OCI-LY3 (cell line): Measurements from ENCODE around the gene THEM4.

Experiments
- EZH2phosphoT487 ChIP-seq: fragments of 200-600 bp; shearing (Covaris generic); IDR thresholded peaks from 2 replicates; pipeline ENCODE4 v1.6.1; 2018; ENCODE audit warnings: antibody characterized with exemption, mixed run types, low read depth
- TF ChIP-seq, protein P1 (sequence below): fragments of 200-600, 300-600 bp; sonication (generic); IDR thresholded peaks from 2 replicates; pipeline ENCODE4 v1.5.1; 2014; ENCODE audit warnings: antibody characterized with exemption, low read length, low read depth

DNA sequence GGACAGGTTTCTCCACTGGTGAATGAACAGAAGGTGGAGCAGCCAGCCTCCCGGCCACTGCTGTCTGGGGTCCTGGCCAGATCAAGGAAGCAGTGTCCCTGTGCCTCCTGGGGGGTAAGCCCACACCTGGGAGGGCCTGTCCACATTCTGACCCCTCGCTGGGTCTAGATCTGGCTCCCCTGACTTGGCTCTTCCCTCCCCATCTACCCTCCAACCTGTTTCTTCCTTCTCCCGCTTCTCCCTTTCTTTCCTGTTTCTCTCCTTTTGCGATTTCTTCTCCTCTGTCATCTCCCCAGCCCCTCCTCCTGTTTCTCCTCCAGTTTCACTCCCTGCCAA is 78.1 kb downstream of the THEM4 start:
- TF ChIP-seq, protein P1, sequence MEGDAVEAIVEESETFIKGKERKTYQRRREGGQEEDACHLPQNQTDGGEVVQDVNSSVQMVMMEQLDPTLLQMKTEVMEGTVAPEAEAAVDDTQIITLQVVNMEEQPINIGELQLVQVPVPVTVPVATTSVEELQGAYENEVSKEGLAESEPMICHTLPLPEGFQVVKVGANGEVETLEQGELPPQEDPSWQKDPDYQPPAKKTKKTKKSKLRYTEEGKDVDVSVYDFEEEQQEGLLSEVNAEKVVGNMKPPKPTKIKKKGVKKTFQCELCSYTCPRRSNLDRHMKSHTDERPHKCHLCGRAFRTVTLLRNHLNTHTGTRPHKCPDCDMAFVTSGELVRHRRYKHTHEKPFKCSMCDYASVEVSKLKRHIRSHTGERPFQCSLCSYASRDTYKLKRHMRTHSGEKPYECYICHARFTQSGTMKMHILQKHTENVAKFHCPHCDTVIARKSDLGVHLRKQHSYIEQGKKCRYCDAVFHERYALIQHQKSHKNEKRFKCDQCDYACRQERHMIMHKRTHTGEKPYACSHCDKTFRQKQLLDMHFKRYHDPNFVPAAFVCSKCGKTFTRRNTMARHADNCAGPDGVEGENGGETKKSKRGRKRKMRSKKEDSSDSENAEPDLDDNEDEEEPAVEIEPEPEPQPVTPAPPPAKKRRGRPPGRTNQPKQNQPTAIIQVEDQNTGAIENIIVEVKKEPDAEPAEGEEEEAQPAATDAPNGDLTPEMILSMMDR = no peak
- no peak for TF ChIP-seq EZH2phosphoT487
